Astrocyte of the cerebellum (primary cell): ENCODE data around the gene ADAM22.
"Not testable (repeated sequence)": the region's sequence is repeated elsewhere in the genome, so short reads cannot be mapped to it uniquely, and the experiment has no call there.

Experiments
- DNase-seq: peaks from one replicate; pipeline ENCODE4 v3.0.0-alpha.2; 2011; ENCODE audit warnings: low read depth
- H3K4me3 ChIP-seq: 2 replicates; pipeline ENCODE4 v1.5.1; 2011; ENCODE audit warnings: mild to moderate bottlenecking, low read depth, low read length, moderate library complexity
- CTCF ChIP-seq: IDR thresholded peaks from 2 replicates; pipeline ENCODE4 v1.5.1; 2012; ENCODE audit warnings: low read length, low read depth, moderate library complexity, mild to moderate bottlenecking; ENCODE audit errors: missing control alignments
- in situ Hi-C: cut with HindIII; loops from 2 replicates; pipeline ENCODE4 v1.10.0; 2017; ENCODE audit warnings: low sequenced_read_pairs

The ADAM22 gene

DNA sequence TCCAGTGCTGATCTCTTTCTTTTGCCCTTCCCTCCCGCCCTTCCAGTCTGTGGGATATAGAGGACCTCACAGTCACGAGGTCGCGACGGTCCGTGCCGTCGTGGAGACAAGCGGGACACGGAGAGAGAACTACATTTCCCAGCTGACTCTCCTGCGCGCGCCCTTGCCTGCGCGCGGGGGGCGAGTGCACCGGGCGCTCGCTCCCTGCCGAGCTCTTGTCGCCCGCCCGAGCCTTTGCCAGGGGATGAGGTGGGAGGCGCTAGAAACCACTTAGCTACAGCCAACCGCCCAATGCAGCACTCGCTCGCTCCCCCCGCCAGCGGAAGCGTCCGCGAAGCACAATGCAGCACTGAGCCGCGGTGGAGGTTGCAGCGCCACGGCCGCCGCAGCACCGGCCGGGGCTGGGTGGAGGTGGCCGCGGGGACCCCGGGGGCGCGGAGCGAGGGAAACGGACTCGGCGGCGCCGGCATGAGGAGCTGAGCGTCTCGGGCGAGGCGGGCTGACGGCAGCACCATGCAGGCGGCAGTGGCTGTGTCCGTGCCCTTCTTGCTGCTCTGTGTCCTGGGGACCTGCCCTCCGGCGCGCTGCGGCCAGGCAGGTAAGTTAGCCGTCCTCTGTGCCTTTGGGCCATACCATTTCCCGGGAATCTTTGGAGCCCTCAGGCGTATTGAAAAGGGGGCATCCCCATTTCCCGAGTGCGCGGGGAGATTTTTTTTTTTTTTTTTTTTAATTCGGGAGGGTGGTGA lies at the start of gene ADAM22:
ADAM22 (plus strand) TSS at position 299 of the 746 bp plus-strand sequence; CDS start at position 514, 215 bp downstream.
- peak within 1 kb of the TSS; percentile 70 for H3K4me3 ChIP-seq
- in situ Hi-C loops, result no loop called here
- no peak for TF ChIP-seq CTCF
- DNase-seq, result peak; percentile 60

DNA sequence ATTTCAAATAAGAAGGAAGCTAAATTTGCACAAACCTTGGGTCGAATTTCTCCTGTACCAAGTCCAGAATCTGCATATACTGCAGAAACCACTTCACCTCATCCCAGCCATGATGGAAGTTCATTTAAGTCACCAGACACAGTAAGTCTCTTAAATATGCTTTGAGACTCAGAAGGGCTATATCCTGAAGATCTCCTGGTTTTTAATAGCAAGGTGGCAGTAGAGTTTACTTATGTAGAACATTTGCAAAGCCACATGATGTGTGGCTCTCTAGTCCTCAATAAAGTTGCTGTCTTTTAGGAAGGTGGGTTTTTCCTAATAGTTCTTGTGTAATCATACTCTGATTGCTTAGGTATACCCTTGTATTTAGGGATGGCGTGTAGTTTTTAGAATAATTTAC lies 49.0 kb upstream of the ADAM22 start:
- DNase-seq, result no peak
- TF ChIP-seq CTCF, result no peak
- in situ Hi-C loops, result no loop called here
- no peak overlapping the region for H3K4me3 ChIP-seq

GRCh38 chr7:87886875-87887274 lies 47.2 kb upstream of the ADAM22 start:
- H3K4me3 ChIP-seq, result no peak overlapping the region

DNA sequence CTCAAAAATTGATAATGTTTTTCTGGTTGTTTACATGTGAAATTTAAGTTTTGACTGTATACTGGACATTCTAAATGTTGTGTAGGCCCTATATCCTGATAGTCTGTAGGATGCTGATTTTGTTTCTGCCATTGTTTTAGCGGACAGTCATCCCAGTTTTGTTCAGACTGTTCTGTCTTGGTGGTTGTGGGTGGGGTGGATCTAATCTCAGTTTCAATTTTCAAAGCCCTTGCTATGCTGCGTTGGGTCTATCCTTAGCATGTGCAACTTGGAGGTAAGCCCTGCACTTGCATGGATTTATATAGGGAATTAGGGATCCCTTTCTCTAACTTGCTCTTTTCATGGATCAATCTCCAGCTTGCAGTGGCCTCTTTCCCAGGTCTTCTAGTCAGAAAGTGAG lies 38.7 kb upstream of the ADAM22 start:
- no peak for DNase-seq
- in situ Hi-C loops, result no loop called here
- no peak for TF ChIP-seq CTCF
- H3K4me3 ChIP-seq, result no peak overlapping the region

More at GRCh38 chr7:87886875-87887274, 47.2 kb upstream of the ADAM22 start:
- in situ Hi-C loops, result no loop called here
- peak; percentile 7 for TF ChIP-seq CTCF
- DNase-seq, result peak; percentile 43

DNA sequence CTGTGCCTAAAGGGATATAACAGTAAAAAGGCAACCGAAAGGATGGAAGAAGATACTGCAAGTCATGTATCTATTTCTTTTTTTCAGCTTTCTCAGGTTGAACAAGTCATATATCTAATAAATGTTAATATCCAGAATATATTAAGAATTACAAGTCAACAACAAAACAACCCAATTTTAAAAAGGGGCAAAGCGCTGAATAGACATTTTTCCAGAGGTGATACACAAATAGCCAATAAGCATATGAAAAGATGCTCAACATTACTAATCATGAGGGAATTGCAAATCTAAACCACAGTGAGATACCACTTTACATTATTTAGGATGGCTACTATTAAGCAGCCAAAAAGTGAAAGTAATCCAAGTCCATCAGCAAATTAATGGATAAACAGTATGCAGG lies 34.8 kb upstream of the ADAM22 start:
- no peak overlapping the region for H3K4me3 ChIP-seq
- DNase-seq, result no peak
- no peak for TF ChIP-seq CTCF
- in situ Hi-C loops, result no loop called here

DNA sequence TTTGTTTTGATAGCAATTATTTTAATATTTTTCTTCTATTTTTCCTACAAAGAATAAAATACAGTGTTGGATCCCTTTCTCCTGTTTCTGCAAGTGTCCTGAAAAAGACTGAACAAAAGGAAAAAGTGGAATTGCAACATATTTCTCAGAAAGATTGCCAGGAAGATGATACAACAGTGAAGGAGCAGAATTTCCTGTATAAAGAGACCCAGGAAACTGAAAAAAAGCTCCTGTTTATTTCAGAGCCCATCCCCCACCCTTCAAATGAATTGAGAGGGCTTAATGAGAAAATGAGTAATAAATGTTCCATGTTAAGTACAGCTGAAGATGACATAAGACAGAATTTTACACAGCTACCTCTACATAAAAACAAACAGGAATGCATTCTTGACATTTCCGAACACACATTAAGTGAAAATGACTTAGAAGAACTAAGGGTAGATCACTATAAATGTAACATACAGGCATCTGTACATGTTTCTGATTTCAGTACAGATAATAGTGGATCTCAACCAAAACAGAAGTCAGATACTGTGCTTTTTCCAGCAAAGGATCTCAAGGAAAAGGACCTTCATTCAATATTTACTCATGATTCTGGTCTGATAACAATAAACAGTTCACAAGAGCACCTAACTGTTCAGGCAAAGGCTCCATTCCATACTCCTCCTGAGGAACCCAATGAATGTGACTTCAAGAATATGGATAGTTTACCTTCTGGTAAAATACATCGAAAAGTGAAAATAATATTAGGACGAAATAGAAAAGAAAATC lies 26.7 kb upstream of the ADAM22 start:
- H3K4me3 ChIP-seq, in situ Hi-C loops, DNase-seq: not testable (repeated sequence)

DNA sequence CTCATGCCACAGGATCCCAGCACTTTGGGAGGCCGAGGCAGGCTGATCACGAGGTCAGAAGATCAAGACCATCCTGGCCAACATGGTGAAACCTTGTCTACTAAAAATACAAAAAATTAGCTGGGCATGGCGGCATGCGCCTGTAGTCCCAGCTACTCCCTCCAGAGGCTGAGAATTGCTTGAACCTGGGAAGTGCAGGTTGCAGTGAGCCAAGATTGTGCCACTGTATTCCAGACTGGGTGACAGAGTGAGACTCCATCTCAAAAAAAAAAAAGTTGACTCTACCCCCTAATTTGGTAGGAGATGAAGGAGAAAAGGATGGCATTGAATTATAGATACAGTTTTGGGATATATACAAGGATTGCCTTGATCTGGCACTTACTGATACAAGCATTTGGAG lies 25.2 kb upstream of the ADAM22 start:
- H3K4me3 ChIP-seq, in situ Hi-C loops, DNase-seq: not testable (repeated sequence)
